ENCODE data around the gene NECAB2.

NECAB2 gene

GRCh38 chr16:84047626-84048025 lies 79.6 kb downstream of the NECAB2 start:
- no peak for DNase-seq

DNA sequence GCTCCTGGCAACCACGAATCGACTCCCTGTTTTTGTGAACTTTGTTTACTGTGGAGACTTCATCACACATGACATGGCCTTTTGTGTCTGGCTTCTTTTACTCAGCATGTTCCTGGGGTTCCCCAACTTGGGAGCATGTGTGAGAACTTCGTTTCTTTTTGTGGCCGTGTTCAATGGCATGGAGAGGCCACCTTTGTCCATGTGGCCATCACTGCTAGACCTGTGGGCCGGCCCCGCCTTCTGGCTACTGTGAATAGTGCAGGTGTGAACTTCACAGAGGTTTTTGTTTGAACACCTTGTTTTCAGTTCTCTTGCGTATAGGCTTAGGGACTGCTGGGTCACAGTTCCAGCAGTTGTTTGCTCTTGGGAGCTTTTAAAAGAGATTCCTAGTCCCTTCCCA lies 80.2 kb downstream of the NECAB2 start:
- no peak for DNase-seq

DNA sequence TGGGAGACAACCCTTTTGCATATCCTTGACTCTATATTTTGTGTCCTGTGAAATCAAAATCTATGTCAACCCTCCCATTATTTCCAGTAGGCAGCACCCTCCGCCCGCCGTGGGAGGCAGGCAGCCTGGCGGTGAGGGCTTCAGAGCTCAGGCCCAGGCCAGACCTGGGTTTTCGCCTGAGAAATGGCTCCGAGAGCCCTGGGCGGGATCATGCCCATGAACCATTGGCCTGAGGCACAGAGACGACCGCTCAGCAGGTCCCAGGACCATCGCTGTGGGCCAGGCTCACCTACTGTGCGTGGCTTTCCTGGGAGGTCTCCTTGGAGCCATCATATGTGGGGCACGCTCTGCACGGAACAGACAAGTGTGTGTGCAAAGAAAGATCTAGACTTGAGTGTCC lies 80.8 kb downstream of the NECAB2 start:
- no peak for DNase-seq

GRCh38 chr16:84049403-84050060 lies 81.5 kb downstream of the NECAB2 start:
- no peak for DNase-seq

- DNase-seq: no peak
Measured at GRCh38 chr16:84050316-84050715, 82.3 kb downstream of the NECAB2 start.

DNA sequence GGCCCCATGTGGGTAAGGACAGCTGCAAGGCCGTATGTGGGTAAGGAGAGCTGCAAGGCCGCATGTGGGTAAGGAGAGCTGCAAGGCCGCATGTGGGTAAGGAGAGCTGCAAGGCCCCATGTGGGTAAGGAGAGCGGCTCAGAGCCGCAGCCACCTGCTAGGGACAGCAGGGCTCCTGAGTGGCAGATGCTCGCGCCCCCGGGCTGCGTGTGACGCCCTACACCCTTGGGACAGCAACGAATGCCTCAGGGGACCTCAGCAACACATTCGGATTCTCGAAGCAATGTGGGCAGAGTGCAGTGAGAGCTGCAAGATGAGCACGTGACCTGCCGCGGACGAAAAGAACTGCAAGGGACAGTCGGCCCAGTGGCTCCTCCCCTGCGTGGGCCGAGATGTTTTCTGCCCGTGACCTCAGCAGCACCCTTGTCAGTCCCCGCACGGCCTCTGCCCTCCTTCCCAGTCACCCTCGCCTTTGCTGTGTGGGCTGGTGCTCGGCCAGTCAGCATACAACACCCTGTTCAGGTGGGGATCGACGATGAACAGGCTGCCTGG lies 84.1 kb downstream of the NECAB2 start:
- DNase-seq: no peak

Measured in NCI-H446 (cell line).